Left lung (tissue), 10 donors: ENCODE results near the gene KIAA1671. TPM values are rescaled to one million over a fixed set of nuclear protein-coding genes. Genes with fewer than 3 reads are reported as not detected.
A peak's percentile ranks its signal among the peaks of the same experiment; 100 is the strongest.
"Not testable (repeated sequence)": the region's sequence is repeated elsewhere in the genome, so short reads cannot be mapped to it uniquely, and the experiment has no call there.

ENCODE experiments used
- ATAC-seq: fragments of 200-7000 bp; cut with Tn5 transposase; one replicate; pipeline ENCODE4 v1.9.1; 2020; ENCODE audit warnings: moderate library complexity
- DNase-seq, 4 donors: peaks; one replicate each; pipeline ENCODE4 v3.0.0-alpha.2; 2013 to 2020
- H3K27ac ChIP-seq, 2 donors: fragments of 200-600 bp; sonication (generic) in 1 of 2; one replicate each; pipeline versions ENCODE4 v1.5.0 to v1.8.0; 2020 to 2021
- H3K27me3 ChIP-seq, 2 donors: fragments of 200-600 bp; sonication (generic) in 1 of 2; one replicate each; pipeline versions ENCODE4 v1.5.0 to v1.8.0; 2020 to 2021
- H3K36me3 ChIP-seq, 2 donors: fragments of 200-600 bp; sonication (generic) in 1 of 2; one replicate each; pipeline versions ENCODE4 v1.5.0 to v1.8.0; 2020 to 2021
- H3K4me1 ChIP-seq, 2 donors: fragments of 200-600 bp; one replicate each; pipeline ENCODE4 v1.8.0; 2021
- H3K4me3 ChIP-seq, 2 donors: fragments of 200-600 bp; sonication (generic) in 1 of 2; one replicate each; pipeline versions ENCODE4 v1.5.0 to v1.8.0; 2020 to 2021; ENCODE audit warnings: mild to moderate bottlenecking in 1 of 2
- H3K9me3 ChIP-seq, 2 donors: fragments of 200-600 bp; sonication (generic) in 1 of 2; one replicate each; pipeline versions ENCODE4 v1.5.0 to v1.8.0; 2020 to 2021
- CTCF ChIP-seq, 2 donors: fragments of 200-600 bp; sonication (generic) in 1 of 2; IDR thresholded peaks; one replicate each; pipeline versions ENCODE4 v1.5.0 to v1.8.0; 2021; ENCODE audit warnings: antibody characterized with exemption in 2 of 2
- intact Hi-C, 2 donors: fragments of 100-400 bp; cut with DNase I; formaldehyde crosslinking; loops; one replicate each; pipeline versions ENCODE4 v1.11.2 to v1.14.2; 2022
- polyA plus RNA-seq, 6 donors: library from polyadenylated mRNA; unstranded; fragments of 120-200 nt; gene quantifications; one replicate each; pipeline ENCODE4 v1.2.1, GENCODE V29; 2013; ENCODE audit not compliant: insufficient read length in 6 of 6
- total RNA-seq, 2 donors: library from RNA; stranded (reverse); fragmentation: NEBNext Ultra II Directional; extraction: Animal tissue kit (Norgen Biotek cat#: 25700); gene quantifications; one replicate each; pipeline ENCODE4 v1.2.1, GENCODE V29; 2021
- donor health status: DM: no; HTN: yes; CAD: no.
- donor health status: DM: no; HTN: no; CAD: no.

KIAA1671 gene
- total and polyA plus RNA-seq, 8 donors, result 19.4 to 35.0 (median 23.4) TPM

GRCh38 chr22:25223269-25223850 is 270.8 kb downstream of the KIAA1671 start:
- H3K4me3 ChIP-seq, result no peak overlapping the region
- no peaks in the 10 kb centered on the region for H3K36me3 ChIP-seq
- intact Hi-C loops, result no loop called here
- no peak overlapping the region for H3K27ac ChIP-seq
- peaks cover 0 to 5% of the 10 kb centered on the region in 2 donors for H3K27me3 ChIP-seq
- H3K9me3 ChIP-seq, result no peaks in the 10 kb centered on the region
- ATAC-seq (no peak), DNase-seq (no peak)
- TF ChIP-seq CTCF (IDR thresholded peaks at IDR 0.05), result no peak
- no peaks in the 10 kb centered on the region for H3K4me1 ChIP-seq

- Histone ChIP-seq H3K27me3 (peaks cover 0 to 15% of the 10 kb centered on the region in 2 donors), H3K9me3 (no peaks in the 10 kb centered on the region), H3K4me1 (no peaks in the 10 kb centered on the region), H3K27ac (no peak overlapping the region), H3K36me3 (no peaks in the 10 kb centered on the region), H3K4me3 (no peak overlapping the region)
- TF ChIP-seq CTCF (IDR thresholded peaks at IDR 0.05), result no peak
- no peak for ATAC-seq
- intact Hi-C loops, result no loop called here
- no peak for DNase-seq
Measured at GRCh38 chr22:25228822-25229221, 276.3 kb downstream of the KIAA1671 start.

DNA sequence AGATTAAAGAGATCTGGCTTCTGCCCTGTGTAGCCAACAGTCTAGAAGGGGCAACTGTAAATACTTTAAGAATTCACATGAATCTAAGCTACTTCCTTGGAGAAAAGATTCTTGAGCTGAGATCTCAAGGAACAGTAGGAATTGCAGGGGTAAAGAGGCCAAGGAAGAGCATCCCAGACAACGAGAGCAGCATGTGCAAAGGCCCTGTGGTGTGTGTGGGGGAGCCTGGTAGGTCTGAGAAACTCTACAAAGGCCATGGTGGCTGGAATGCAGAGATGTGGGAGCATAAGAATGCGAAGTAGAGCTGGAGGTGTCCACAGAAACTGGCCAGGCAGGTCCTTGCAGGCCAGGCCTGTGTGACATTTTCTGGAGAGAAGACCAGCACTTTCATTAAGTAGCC is 278.2 kb downstream of the KIAA1671 start:
- H3K27ac ChIP-seq, ATAC-seq, H3K4me1 ChIP-seq, H3K4me3 ChIP-seq, intact Hi-C loops, H3K36me3 ChIP-seq, DNase-seq, H3K9me3 ChIP-seq: not testable (repeated sequence)
- peaks cover 0 to 30% of the 10 kb centered on the region in 2 donors for H3K27me3 ChIP-seq

- intact Hi-C loops, result no loop called here
- ATAC-seq (no peak), DNase-seq (no peak)
- no peak overlapping the region for H3K27ac ChIP-seq
- H3K36me3 ChIP-seq, result no peaks in the 10 kb centered on the region
- H3K9me3 ChIP-seq, result no peaks in the 10 kb centered on the region
- no peaks in the 10 kb centered on the region for H3K4me1 ChIP-seq
- H3K27me3 ChIP-seq, result peaks cover 0 to 45% of the 10 kb centered on the region in 2 donors
- no peak overlapping the region for H3K4me3 ChIP-seq
- TF ChIP-seq CTCF (IDR thresholded peaks at IDR 0.05), result no peak
Measured at GRCh38 chr22:25232301-25232700, 279.8 kb downstream of the KIAA1671 start.

DNA sequence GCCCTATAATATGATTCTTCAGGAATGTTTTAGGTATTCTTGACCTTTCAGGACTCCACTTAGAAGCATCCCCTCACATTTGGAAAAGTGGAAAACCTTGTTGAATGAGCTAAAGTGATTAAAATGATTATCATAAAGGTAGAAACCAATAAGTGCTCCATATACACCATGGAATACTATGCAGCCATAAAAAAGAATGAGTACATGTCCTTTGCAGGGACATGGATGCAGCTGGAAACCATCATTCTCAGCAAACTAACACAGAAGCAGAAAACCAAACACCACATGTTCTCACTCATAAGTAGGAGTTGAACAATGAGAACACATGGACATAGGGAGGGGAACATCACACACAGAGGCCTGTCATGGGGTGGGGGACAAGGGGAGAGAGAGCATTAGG is 281.2 kb downstream of the KIAA1671 start:
- H3K27me3 ChIP-seq, result peaks cover 0 to 57% of the 10 kb centered on the region in 2 donors
- H3K36me3 ChIP-seq, H3K4me3 ChIP-seq, intact Hi-C loops, H3K27ac ChIP-seq, DNase-seq, ATAC-seq, H3K4me1 ChIP-seq, H3K9me3 ChIP-seq: not testable (repeated sequence)

- DNase-seq (peak; percentile 51 to 88 (median 78)), ATAC-seq (peak; percentile 99)
- intact Hi-C loops, result no loop called here
- no peak overlapping the region for H3K4me3 ChIP-seq
- TF ChIP-seq CTCF (IDR thresholded peaks at IDR 0.05), result peak; percentile 29 to 57
- no peaks in the 10 kb centered on the region for H3K9me3 ChIP-seq
- no peak overlapping the region for H3K27ac ChIP-seq
- H3K4me1 ChIP-seq, result no peaks in the 10 kb centered on the region
- H3K36me3 ChIP-seq, result no peaks in the 10 kb centered on the region
- H3K27me3 ChIP-seq, result peaks cover 0 to 64% of the 10 kb centered on the region in 2 donors
Measured at GRCh38 chr22:25235547-25236290, 283.2 kb downstream of the KIAA1671 start.
